Natural killer cell (primary cell): ENCODE data around the gene PRRG4. TPM values are rescaled to one million over a fixed set of nuclear protein-coding genes. Genes with fewer than 3 reads are reported as not detected.
"Not testable (repeated sequence)": the region's sequence is repeated elsewhere in the genome, so short reads cannot be mapped to it uniquely, and the experiment has no call there.

Experiments used
- ATAC-seq, 3 donors: fragments of 150-1000 bp in 2 of 3; fragments of 200-7000 bp in 1 of 3; cut with Tn5 transposase; 1 replicate in 1 of 3; 2 replicates in 2 of 3; pipeline ENCODE4 v1.10.0; 2021; ENCODE audit warnings: mild to moderate bottlenecking in 2 of 3, moderate library complexity in 2 of 3
- DNase-seq, 2 donors: peaks; one replicate each; pipeline versions ENCODE4 v3.0.0 to v3.0.0-alpha.2; 2013 to 2021; ENCODE audit warnings: mixed read lengths in 1 of 2
- H3K27ac ChIP-seq: one replicate; pipeline ENCODE4 v1.5.1; 2013; ENCODE audit warnings: mild to moderate bottlenecking, low read length
- H3K27me3 ChIP-seq: one replicate; pipeline ENCODE4 v1.6.1; 2013; ENCODE audit warnings: low read length; ENCODE audit not compliant: control insufficient read depth, insufficient read depth
- H3K36me3 ChIP-seq: one replicate; pipeline ENCODE4 v1.6.1; 2013; ENCODE audit warnings: low read length; ENCODE audit not compliant: control insufficient read depth, insufficient read depth
- H3K4me1 ChIP-seq: one replicate; pipeline ENCODE4 v1.6.1; 2013; ENCODE audit warnings: low read length; ENCODE audit not compliant: control insufficient read depth, insufficient read depth
- H3K4me3 ChIP-seq: one replicate; pipeline ENCODE4 v1.5.1; 2013; ENCODE audit warnings: low read length
- H3K9me3 ChIP-seq: one replicate; pipeline ENCODE4 v1.6.1; 2013; ENCODE audit warnings: low read length; ENCODE audit not compliant: control insufficient read depth, insufficient read depth
- H3K27ac Mint-ChIP-seq, 2 donors: one replicate each; pipeline ENCODE4 v1.8.0; 2022; ENCODE audit warnings: mild to moderate bottlenecking in 2 of 2, mixed read lengths in 2 of 2, moderate library complexity in 1 of 2
- H3K27me3 Mint-ChIP-seq, 2 donors: one replicate each; pipeline ENCODE4 v1.8.0; 2022; ENCODE audit warnings: low read depth in 2 of 2, mixed read lengths in 2 of 2
- H3K36me3 Mint-ChIP-seq: one replicate; pipeline ENCODE4 v1.8.0; 2022; ENCODE audit warnings: mixed read lengths
- H3K4me1 Mint-ChIP-seq, 2 donors: one replicate each; pipeline ENCODE4 v1.8.0; 2022; ENCODE audit warnings: mixed read lengths in 2 of 2
- H3K4me3 Mint-ChIP-seq: one replicate; pipeline ENCODE4 v1.8.0; 2022; ENCODE audit warnings: mild to moderate bottlenecking, moderate library complexity, mixed read lengths
- H3K9me3 Mint-ChIP-seq, 2 donors: one replicate each; pipeline ENCODE4 v1.8.0; 2022; ENCODE audit warnings: mixed read lengths in 2 of 2
- WGBS: methylation state at CpG from one replicate; pipeline ENCODE4 v1.1.7; 2013; ENCODE audit warnings: missing lambda C conversion rate; ENCODE audit not compliant: insufficient coverage; 5-methylcytosine and 5-hydroxymethylcytosine counted together
- intact Hi-C: fragments of 100-400 bp; cut with micrococcal nuclease; formaldehyde crosslinking; loops from one replicate; pipeline ENCODE4 v1.14.2; 2022
- total RNA-seq, 4 donors: library from RNA; stranded (reverse); fragments of 120-200 nt in 1 of 4; gene quantifications; one replicate each; pipeline versions ENCODE4 v1.2.3 to v1.2.4, GENCODE V29; 2013 to 2022
- TF ChIP-seq, protein P1 (sequence below): fragments of 200-600 bp; IDR thresholded peaks from one replicate; pipeline ENCODE4 v1.8.0; 2022; ENCODE audit warnings: antibody characterized with exemption

PRRG4 gene
- total RNA-seq, 3 donors from 2014 or later (not counting 1 experiment from before 2014, with no cell fraction given): 0.14 to 0.25 (median 0.19) TPM

DNA sequence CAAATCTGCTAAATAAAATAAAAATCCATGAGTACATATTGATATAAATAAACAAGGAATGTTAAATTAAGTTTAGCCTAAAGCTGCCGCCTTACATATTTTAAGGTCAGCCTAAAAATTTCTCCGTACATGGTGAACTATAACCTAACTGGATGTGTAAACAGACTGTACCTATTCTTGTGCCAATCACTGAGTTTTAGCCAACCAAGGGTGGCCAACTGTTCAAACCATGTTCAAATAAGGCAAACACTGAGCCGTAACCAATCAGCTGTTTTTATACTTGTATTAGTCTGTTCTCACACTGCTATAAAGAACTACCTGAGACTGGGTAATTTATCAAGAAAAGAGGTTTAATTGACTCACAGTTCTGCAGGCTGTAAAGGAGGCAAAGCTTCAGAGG is 54.3 kb downstream of the PRRG4 start:
- WGBS: 100% methylated on average over 2 of the region's 3 CpGs
- Histone ChIP-seq H3K4me1 (no peaks in the 10 kb centered on the region), H3K4me3 (no peak overlapping the region), H3K27me3 (no peaks in the 10 kb centered on the region), H3K27ac (no peak overlapping the region), H3K9me3 (no peaks in the 10 kb centered on the region), H3K36me3 (no peaks in the 10 kb centered on the region)
- DNase-seq (no peak), ATAC-seq (no peak)
- no peaks in the 10 kb centered on the region for H3K4me1 Mint-ChIP-seq
- intact Hi-C loops: loop anchor here (2.0 kb wide), 1 partner anchor 181 kb away; no protein-coding TSS in a partner anchor
- TF ChIP-seq, protein P1, sequence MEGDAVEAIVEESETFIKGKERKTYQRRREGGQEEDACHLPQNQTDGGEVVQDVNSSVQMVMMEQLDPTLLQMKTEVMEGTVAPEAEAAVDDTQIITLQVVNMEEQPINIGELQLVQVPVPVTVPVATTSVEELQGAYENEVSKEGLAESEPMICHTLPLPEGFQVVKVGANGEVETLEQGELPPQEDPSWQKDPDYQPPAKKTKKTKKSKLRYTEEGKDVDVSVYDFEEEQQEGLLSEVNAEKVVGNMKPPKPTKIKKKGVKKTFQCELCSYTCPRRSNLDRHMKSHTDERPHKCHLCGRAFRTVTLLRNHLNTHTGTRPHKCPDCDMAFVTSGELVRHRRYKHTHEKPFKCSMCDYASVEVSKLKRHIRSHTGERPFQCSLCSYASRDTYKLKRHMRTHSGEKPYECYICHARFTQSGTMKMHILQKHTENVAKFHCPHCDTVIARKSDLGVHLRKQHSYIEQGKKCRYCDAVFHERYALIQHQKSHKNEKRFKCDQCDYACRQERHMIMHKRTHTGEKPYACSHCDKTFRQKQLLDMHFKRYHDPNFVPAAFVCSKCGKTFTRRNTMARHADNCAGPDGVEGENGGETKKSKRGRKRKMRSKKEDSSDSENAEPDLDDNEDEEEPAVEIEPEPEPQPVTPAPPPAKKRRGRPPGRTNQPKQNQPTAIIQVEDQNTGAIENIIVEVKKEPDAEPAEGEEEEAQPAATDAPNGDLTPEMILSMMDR: no peak
- H3K27ac Mint-ChIP-seq: no peak overlapping the region
- H3K4me3 Mint-ChIP-seq: no peak overlapping the region
- no peaks in the 10 kb centered on the region for H3K36me3 Mint-ChIP-seq
- no peaks in the 10 kb centered on the region for H3K9me3 Mint-ChIP-seq
- H3K27me3 Mint-ChIP-seq: peaks cover 0 to 6% of the 10 kb centered on the region in 2 donors

DNA sequence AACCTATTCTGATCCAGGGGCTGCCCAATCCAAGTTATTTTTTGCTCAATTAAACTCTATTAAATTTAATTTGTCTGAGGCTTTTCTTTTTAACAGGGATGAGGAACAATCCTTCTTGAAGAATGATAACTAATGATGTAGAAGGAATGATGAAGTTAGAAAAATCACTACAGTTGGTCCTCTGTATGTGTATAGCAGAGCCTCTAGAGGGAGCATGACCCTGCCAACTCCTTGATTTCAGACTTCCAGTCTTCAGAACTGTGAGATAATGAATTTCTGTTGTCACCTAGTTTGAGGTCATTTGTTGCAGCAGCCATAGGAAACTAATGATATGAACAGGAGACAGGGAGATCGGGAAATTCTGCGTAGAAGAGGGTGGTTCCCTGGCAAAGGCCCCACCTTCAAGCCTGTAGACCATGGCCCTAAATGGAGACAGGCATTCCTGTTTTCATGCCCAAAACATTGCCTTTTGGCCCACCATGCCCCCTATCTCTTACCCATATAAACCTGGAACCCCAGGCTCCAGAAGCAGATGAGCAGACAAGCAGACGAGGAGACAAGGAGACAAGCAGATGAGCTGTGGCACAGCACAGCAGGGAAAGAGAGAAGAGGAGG is 55.1 kb downstream of the PRRG4 start:
- no peaks in the 10 kb centered on the region for H3K27me3 ChIP-seq
- intact Hi-C loops: loop anchor here (2.0 kb wide), 1 partner anchor 180 kb away; no protein-coding TSS in a partner anchor
- Mint-ChIP-seq H3K27me3 (peaks cover 0 to 6% of the 10 kb centered on the region in 2 donors), H3K4me1 (no peaks in the 10 kb centered on the region), H3K9me3 (no peaks in the 10 kb centered on the region), H3K27ac (no peak overlapping the region), H3K36me3 (no peaks in the 10 kb centered on the region), H3K4me3 (no peak overlapping the region)
- DNase-seq (peak in 1 of 2 donors; percentile 34), ATAC-seq (peak in 2 of 3 donors; percentile 48 to 52)
- TF ChIP-seq, protein P1: peak; percentile 29
- no peak overlapping the region for H3K4me3 ChIP-seq
- H3K4me1 ChIP-seq: no peaks in the 10 kb centered on the region
- no peaks in the 10 kb centered on the region for H3K9me3 ChIP-seq
- 89% methylated on average over 3 of the region's 3 CpGs for WGBS
- no peak overlapping the region for H3K27ac ChIP-seq
- H3K36me3 ChIP-seq: no peaks in the 10 kb centered on the region

DNA sequence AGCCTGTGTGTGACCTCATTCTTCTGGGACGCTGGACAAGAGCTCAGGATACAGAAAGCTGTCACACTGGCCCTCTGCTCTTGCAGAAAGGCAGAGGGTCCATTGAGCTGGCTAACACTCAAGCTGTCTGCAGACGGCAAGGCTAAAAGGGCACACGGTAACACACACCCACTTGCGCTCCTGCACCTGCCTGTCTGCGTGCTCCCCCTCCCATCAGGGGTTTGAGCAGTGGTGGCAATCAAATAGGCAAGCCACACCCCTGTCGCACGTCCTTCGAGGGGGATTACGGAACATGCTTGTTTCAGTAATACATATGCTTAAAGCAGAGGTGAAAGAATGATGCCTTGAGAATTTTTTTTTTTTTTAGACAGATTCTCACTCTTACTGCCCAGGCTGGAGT is 55.8 kb downstream of the PRRG4 start:
- Histone ChIP-seq H3K27ac (no peak overlapping the region), H3K9me3 (no peaks in the 10 kb centered on the region), H3K27me3 (no peaks in the 10 kb centered on the region), H3K4me3 (no peak overlapping the region), H3K4me1 (no peaks in the 10 kb centered on the region), H3K36me3 (no peaks in the 10 kb centered on the region)
- no peak overlapping the region for H3K4me3 Mint-ChIP-seq
- WGBS: 96% methylated on average over 9 of the region's 9 CpGs
- H3K27me3 Mint-ChIP-seq: peaks cover 0 to 6% of the 10 kb centered on the region in 2 donors
- H3K9me3 Mint-ChIP-seq: no peaks in the 10 kb centered on the region
- intact Hi-C loops: loop anchor here (2.0 kb wide), 1 partner anchor 179 kb away; no protein-coding TSS in a partner anchor
- TF ChIP-seq, protein P1: no peak
- ATAC-seq: no peak
- H3K36me3 Mint-ChIP-seq: no peaks in the 10 kb centered on the region
- H3K4me1 Mint-ChIP-seq: no peaks in the 10 kb centered on the region
- H3K27ac Mint-ChIP-seq: no peak overlapping the region
- no peak for DNase-seq

DNA sequence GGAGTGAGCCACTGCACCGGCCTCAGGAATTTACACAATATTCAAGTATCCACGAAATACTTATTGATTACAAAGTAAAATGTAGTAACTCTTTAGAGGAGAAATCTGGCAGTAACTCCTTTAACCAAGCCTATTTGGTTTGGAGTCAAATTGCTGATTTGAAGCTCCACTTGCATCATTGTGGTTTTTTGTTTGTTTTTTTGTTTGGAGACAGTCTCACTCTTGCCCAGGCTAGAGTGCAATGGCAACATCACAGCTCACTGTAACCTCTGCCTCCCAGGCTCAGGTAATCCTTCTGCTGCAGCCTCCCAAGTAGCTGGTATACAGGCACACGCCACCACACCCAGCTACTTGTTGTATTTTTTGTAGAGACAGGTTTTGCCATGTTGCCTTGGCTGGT is 56.5 kb downstream of the PRRG4 start:
- intact Hi-C loops: no loop called here
- Mint-ChIP-seq H3K27me3 (peaks cover 0 to 6% of the 10 kb centered on the region in 2 donors), H3K4me1 (peaks cover 0 to under 1% of the 10 kb centered on the region in 2 donors), H3K36me3 (no peaks in the 10 kb centered on the region), H3K27ac (no peak overlapping the region), H3K9me3 (no peaks in the 10 kb centered on the region), H3K4me3 (no peak overlapping the region)
- Histone ChIP-seq H3K4me1 (no peaks in the 10 kb centered on the region), H3K36me3 (no peaks in the 10 kb centered on the region), H3K27ac (no peak overlapping the region), H3K4me3 (no peak overlapping the region), H3K9me3 (no peaks in the 10 kb centered on the region), H3K27me3 (no peaks in the 10 kb centered on the region)
- TF ChIP-seq, protein P1: no peak
- WGBS: 100% methylated on average over 1 of the region's 3 CpGs
- no peak for DNase-seq
- no peak for ATAC-seq

DNA sequence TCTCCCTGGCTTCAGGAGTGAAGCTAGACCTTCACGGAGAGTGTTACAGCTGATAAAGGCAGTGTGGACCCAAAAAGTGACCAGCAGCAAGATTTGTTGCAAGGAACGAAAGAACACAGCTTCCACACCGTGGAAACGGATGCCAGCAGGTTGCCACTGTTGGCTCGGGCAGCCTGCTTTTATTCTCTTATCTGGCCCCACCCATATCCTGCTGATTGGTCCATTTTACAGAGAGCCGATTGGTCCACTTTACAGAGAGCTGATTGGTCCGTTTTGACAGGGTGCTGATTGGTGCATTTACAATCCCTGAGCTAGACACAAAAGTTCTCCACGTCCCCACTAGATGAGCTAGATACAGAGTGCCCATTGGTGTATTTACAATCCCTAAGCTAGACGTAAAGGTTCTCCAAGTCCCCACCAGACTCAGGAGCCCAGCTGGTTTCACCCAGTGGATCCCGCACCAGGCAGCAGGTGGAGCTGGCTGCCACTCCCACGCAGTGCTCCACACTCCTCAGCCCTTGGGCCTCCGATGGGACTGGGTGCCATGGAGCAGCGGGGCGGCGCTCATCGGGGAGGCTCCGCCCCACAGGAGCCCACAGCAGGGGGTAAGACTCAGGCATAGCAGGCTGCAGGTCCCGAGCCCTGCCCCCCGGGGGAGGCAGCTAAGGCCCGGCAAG is 58.1 kb downstream of the PRRG4 start:
- H3K9me3 Mint-ChIP-seq, intact Hi-C loops, DNase-seq, ATAC-seq, H3K27ac ChIP-seq, H3K27ac Mint-ChIP-seq, H3K9me3 ChIP-seq, H3K36me3 ChIP-seq, H3K4me3 Mint-ChIP-seq, H3K27me3 ChIP-seq, H3K4me3 ChIP-seq, H3K4me1 ChIP-seq, H3K36me3 Mint-ChIP-seq, H3K27me3 Mint-ChIP-seq: not testable (repeated sequence)
- 97% methylated on average over 20 of the region's 20 CpGs for WGBS
- peaks cover 8 to 11% of the 10 kb centered on the region in 2 donors for H3K4me1 Mint-ChIP-seq
